ENCODE measurements around the gene PEG3.

DNA sequence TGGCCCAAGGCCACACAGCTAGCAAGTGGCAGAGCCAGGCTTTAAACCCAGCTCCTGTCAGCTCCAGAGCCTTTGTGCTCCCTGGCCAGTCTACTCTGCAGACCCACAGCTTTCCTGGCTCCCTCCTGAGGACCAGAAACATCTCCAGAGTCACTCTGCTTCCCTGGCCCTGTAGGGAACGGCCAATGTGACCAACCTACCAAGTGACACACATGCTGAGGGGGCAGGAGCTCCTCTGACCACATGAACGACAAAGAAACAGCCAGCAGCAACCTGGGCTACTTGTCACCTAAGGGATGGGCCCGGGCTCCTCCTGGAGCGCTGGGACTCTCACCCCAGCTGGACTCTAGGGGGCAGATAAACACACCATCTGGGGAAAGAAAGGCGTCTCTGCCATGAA, 19.3 kb downstream of the PEG3 start:
- TF ChIP-seq EZH2phosphoT487 (conservative IDR thresholded peaks at IDR 0.05; ENCODE audit: low read length), result no peak
- TF ChIP-seq, protein P1, sequence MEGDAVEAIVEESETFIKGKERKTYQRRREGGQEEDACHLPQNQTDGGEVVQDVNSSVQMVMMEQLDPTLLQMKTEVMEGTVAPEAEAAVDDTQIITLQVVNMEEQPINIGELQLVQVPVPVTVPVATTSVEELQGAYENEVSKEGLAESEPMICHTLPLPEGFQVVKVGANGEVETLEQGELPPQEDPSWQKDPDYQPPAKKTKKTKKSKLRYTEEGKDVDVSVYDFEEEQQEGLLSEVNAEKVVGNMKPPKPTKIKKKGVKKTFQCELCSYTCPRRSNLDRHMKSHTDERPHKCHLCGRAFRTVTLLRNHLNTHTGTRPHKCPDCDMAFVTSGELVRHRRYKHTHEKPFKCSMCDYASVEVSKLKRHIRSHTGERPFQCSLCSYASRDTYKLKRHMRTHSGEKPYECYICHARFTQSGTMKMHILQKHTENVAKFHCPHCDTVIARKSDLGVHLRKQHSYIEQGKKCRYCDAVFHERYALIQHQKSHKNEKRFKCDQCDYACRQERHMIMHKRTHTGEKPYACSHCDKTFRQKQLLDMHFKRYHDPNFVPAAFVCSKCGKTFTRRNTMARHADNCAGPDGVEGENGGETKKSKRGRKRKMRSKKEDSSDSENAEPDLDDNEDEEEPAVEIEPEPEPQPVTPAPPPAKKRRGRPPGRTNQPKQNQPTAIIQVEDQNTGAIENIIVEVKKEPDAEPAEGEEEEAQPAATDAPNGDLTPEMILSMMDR (IDR thresholded peaks at IDR 0.05; ENCODE audit: insufficient read depth, low read length, poor library complexity, severe bottlenecking), result no peak

Data from SU-DHL-6 (cell line).